Endothelial cell of umbilical vein (primary cell): ENCODE measurements around the gene PGR.

Source experiments
- CTCF ChIP-seq, 2 donors: IDR thresholded peaks; 1 replicate in 1 of 2; 2 replicates in 1 of 2; pipeline ENCODE4 v1.5.1; 2011; ENCODE audit warnings: low read length in 2 of 2, mild to moderate bottlenecking in 2 of 2, moderate library complexity in 2 of 2, control low read depth in 1 of 2, inconsistent platforms in 1 of 2, low read depth in 1 of 2; ENCODE audit not compliant: insufficient read depth in 1 of 2; ENCODE audit errors: extremely low read depth in 1 of 2
- JUN ChIP-seq: IDR thresholded peaks from 2 replicates; pipeline ENCODE4 v1.6.1; 2011; ENCODE audit warnings: borderline replicate concordance, low read depth; ENCODE audit not compliant: insufficient read length, insufficient read depth
- MYC ChIP-seq: IDR thresholded peaks from one replicate; pipeline ENCODE4 v1.6.1; 2011; ENCODE audit warnings: mild to moderate bottlenecking, low read depth, low read length
- POLR2A ChIP-seq: IDR thresholded peaks from 2 replicates; pipeline ENCODE4 v1.6.1; 2012; ENCODE audit warnings: low read depth, mild to moderate bottlenecking, control low read depth, low read length
- POLR2AphosphoS5 ChIP-seq: IDR thresholded peaks from 2 replicates; pipeline ENCODE4 v1.6.1; 2012; ENCODE audit warnings: low read depth, mild to moderate bottlenecking, control low read depth, low read length, moderate library complexity; ENCODE audit not compliant: insufficient read depth

GRCh38 chr11:101035872-101036271 lies 93.7 kb downstream of the PGR start:
- no peak for TF ChIP-seq POLR2AphosphoS5
- TF ChIP-seq CTCF (IDR thresholded peaks at IDR 0.05; ENCODE audit: extremely low read depth in 1 of 2, insufficient read depth in 1 of 2, low read depth in 1 of 2, low read length in 2 of 2), result no peak
- no peak for TF ChIP-seq MYC
- TF ChIP-seq JUN, result no peak
- TF ChIP-seq POLR2A, result no peak
